Liver (tissue), 3 donors: ENCODE results near the gene SLC24A2.

ENCODE experiments used
- GABPA ChIP-seq, 2 donors: IDR thresholded peaks in 1 of 2; conservative IDR thresholded peaks in 1 of 2; 2 replicates each; pipeline ENCODE4 v1.6.1; 2016; ENCODE audit warnings: antibody characterized with exemption in 2 of 2, mild to moderate bottlenecking in 1 of 2, moderate library complexity in 1 of 2
- HNF4A ChIP-seq, 2 donors: conservative IDR thresholded peaks; 2 replicates each; pipeline ENCODE4 v1.6.1; 2016; ENCODE audit warnings: antibody characterized with exemption in 2 of 2, mild to moderate bottlenecking in 2 of 2
- SP1 ChIP-seq: IDR thresholded peaks from 2 replicates; pipeline ENCODE4 v1.6.1; 2018; ENCODE audit warnings: antibody characterized with exemption, mild to moderate bottlenecking
- YY1 ChIP-seq: IDR thresholded peaks from 2 replicates; pipeline ENCODE4 v1.6.1; 2016; ENCODE audit warnings: antibody characterized with exemption, mild to moderate bottlenecking
- TF ChIP-seq, protein P1 (sequence below): fragments of 150-350 bp; IDR thresholded peaks from 2 replicates; pipeline ENCODE4 v1.5.1; 2017; ENCODE audit warnings: improper control_type of control experiment, low read depth, low read length; ENCODE audit not compliant: missing input control
- donor health status: healthy.
- donor health status: healthy.

DNA sequence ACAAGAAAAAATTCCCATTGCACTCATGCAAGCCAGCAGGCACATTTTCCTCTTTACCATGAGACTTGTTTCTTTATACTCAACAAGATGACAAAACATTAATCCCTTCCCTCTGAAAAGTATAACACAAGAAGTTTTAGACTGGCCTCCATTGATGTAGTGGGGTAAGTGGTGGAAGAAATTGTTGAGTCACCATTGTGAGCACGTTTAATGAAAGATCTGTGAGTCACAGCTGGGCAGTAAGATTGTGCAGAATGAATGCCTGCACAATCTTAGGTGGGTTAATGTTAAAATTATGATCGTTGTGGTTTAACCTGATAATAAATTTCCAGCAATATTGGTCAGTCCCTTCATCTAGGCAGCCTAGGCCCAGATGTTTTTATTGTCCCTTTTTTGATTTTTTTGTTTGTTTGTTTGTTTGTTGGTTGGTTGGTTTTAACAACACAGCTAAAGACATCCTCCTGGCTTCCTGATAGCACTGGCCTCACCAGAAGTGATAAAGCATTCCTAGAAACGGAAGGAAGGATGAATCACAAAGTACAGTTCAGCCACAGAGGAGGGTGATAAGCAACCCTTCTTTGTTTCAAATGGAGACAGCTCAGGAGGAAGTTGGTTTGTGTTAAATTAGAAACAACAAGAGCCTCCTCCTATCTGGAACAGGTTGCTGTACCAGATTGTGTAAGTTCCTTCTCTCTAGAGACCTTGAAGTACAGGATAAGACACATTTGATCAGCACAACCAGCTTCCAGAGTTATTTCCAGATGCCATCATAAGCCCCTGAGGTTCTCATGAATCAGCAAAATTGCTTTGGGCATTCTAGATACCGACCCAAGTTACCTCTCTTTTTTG, 40.3 kb downstream of the SLC24A2 start:
- TF ChIP-seq SP1 (no peak), YY1 (no peak), GABPA (IDR thresholded peaks at IDR 0.05 in 1 of 2, conservative IDR thresholded peaks at IDR 0.05 in 1 of 2) (no peak), HNF4A (conservative IDR thresholded peaks at IDR 0.05) (no peak)
- TF ChIP-seq, protein P1, sequence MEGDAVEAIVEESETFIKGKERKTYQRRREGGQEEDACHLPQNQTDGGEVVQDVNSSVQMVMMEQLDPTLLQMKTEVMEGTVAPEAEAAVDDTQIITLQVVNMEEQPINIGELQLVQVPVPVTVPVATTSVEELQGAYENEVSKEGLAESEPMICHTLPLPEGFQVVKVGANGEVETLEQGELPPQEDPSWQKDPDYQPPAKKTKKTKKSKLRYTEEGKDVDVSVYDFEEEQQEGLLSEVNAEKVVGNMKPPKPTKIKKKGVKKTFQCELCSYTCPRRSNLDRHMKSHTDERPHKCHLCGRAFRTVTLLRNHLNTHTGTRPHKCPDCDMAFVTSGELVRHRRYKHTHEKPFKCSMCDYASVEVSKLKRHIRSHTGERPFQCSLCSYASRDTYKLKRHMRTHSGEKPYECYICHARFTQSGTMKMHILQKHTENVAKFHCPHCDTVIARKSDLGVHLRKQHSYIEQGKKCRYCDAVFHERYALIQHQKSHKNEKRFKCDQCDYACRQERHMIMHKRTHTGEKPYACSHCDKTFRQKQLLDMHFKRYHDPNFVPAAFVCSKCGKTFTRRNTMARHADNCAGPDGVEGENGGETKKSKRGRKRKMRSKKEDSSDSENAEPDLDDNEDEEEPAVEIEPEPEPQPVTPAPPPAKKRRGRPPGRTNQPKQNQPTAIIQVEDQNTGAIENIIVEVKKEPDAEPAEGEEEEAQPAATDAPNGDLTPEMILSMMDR: no peak
